Naive thymus-derived CD8-positive, alpha-beta T cell (primary cell): Measurements from ENCODE around the gene PKNOX2. TPM values are rescaled to one million over a fixed set of nuclear protein-coding genes. Genes with fewer than 3 reads are reported as not detected.

Experiments used
- ATAC-seq, 2 donors: fragments of 150-1000 bp; cut with Tn5 transposase in 1 of 2; sonication (Bioruptor Pico), chemical (Tn5 transposase) in 1 of 2; 1 replicate in 1 of 2; 2 replicates in 1 of 2; pipeline ENCODE4 v1.10.0; 2021; ENCODE audit warnings: mild to moderate bottlenecking in 2 of 2, moderate library complexity in 2 of 2
- POLR2A ChIA-PET: fragments of 350-600 bp; sonication (Branson Sonifier 250); formaldehyde crosslinking; loops from one replicate; lab custom pipeline; 2021; ENCODE audit warnings: antibody characterized with exemption; lab: Charles Lee
- DNase-seq, 10 donors: peaks; one replicate each; pipeline versions ENCODE4 v3.0.0 to v3.0.0-alpha.2; 2020 to 2022
- H3K27ac Mint-ChIP-seq, 10 donors: one replicate each; pipeline ENCODE4 v1.8.0; 2020 to 2022; ENCODE audit warnings: mild to moderate bottlenecking in 10 of 10, mixed read lengths in 10 of 10, moderate library complexity in 4 of 10, inconsistent platforms in 1 of 10
- H3K27me3 Mint-ChIP-seq, 5 donors: one replicate each; pipeline ENCODE4 v1.8.0; 2021 to 2022; ENCODE audit warnings: mixed read lengths in 5 of 5
- H3K36me3 Mint-ChIP-seq, 3 donors: one replicate each; pipeline ENCODE4 v1.8.0; 2020 to 2022; ENCODE audit warnings: mixed read lengths in 3 of 3, mild to moderate bottlenecking in 2 of 3, inconsistent platforms in 1 of 3
- H3K4me1 Mint-ChIP-seq, 4 donors: one replicate each; pipeline ENCODE4 v1.8.0; 2021 to 2022; ENCODE audit warnings: mixed read lengths in 4 of 4
- H3K4me3 Mint-ChIP-seq, 10 donors: one replicate each; pipeline ENCODE4 v1.8.0; 2020 to 2022; ENCODE audit warnings: mild to moderate bottlenecking in 10 of 10, mixed read lengths in 10 of 10, moderate library complexity in 6 of 10, inconsistent platforms in 1 of 10
- H3K9me3 Mint-ChIP-seq, 9 donors: one replicate each; pipeline ENCODE4 v1.8.0; 2020 to 2022; ENCODE audit warnings: mixed read lengths in 9 of 9, mild to moderate bottlenecking in 3 of 9, inconsistent platforms in 1 of 9, moderate library complexity in 1 of 9
- polyA plus RNA-seq, 3 donors: library from polyadenylated mRNA; unstranded; fragments of 300-500 nt; fragmentation: Illumina TruSeq; gene quantifications; one replicate each; pipeline ENCODE4 v1.2.3, GENCODE V29; 2021
- total RNA-seq, 8 experiments: library from RNA in 2 of 8; stranded (reverse) in 2 of 8; gene quantifications; one replicate each; pipeline ENCODE4 v1.2.3 and lab custom pipeline; 2021 to 2026

Gene PKNOX2
- total and polyA plus RNA-seq, 5 experiments from 2014 or later: not detected

DNA sequence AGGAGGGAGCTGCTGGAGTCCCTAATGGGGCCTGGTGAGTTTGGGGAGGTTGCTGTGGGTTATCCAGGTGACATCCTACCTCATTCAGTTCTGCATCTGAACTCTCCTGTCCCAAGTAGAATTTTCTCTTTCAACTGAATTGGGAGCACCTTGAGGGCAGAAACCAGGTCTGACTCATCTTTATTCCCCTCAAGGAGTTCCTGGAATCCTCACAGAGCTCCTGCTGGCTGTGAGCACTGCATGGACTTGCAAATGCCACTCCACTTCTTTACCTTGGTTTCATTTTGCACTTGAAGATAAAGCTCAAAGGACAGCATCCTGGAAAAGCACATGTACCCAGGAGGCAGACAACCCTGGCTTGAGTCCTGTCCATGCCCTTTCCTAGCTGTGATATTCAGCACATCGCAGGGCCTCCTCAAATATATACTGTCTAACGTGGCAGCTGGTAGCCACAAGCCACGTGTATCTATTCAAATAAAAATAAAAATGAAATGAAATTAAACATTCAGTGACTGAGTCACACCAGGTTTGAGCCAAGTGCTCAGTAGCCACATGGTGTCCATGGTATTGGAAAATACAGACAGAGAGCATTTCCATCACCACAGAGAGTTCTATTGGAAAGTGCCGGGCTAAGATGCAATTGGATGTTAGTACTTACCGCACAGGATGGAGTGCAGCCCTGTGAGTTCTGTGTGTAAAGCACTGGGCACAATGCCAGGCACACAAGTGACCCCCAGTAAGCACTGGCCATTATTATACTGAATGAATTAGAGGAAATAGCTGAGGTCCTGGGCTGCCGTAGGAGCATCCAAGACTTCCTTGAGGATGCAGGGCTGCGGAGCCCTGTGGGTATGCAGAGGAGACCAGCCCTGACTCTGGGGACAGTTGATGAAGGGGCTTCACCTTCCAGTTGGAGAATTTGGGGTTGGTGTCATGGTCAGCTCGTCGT lies 149.0 kb downstream of the PKNOX2 start:
- H3K4me3 Mint-ChIP-seq: no peak overlapping the region
- DNase-seq (no peak), ATAC-seq (no peak)
- no peaks in the 10 kb centered on the region for H3K36me3 Mint-ChIP-seq
- peaks cover 5 to 31% (median 20%) of the 10 kb centered on the region in 5 donors for H3K27me3 Mint-ChIP-seq
- H3K4me1 Mint-ChIP-seq: no peaks in the 10 kb centered on the region
- no peak overlapping the region for H3K27ac Mint-ChIP-seq
- peaks cover 0 to 3% (median 0%) of the 10 kb centered on the region in 9 donors for H3K9me3 Mint-ChIP-seq
- POLR2A ChIA-PET: no interaction called here

DNA sequence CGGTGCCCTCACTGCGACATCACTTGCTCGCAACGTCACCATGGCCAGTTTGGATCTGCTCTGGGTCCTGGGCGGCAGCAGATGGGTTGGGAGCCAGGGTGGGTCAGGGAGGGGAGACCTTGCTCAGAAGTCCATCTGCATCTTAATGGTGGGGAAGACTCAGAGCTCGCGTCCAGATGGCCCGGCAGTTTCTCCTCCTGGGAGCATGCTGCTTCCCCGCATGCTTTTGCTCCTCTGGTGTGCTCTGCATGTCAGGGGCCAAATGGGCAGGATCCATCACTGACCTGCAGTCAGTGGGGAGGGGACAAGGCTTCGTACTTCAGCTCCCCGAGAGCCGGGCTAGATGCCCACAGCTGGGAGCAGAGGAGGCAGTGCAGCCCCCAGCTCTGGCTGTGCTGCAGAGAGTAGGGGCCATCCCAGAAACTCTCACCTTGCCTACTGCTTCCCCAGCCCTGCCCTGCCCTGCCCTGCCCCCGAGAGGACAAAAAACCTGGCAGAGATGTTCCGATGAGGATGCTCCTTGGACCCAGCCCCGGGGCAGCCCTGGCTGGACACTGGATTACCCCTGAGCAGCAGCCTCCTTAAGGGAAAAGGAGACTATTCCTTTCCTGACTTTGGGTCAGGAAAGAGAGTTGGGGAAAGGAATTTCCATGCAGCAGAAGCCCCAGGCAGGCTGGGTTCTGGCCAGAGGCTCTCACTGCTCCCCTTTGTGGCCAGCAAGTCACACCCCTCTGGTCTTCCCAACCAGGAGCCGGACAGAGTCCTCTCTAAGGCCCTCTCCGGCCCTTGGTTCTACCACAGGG lies 149.9 kb downstream of the PKNOX2 start:
- peaks cover 5 to 26% (median 17%) of the 10 kb centered on the region in 5 donors for H3K27me3 Mint-ChIP-seq
- ATAC-seq (no peak), DNase-seq (no peak)
- peaks cover 0 to 3% (median 0%) of the 10 kb centered on the region in 9 donors for H3K9me3 Mint-ChIP-seq
- no peaks in the 10 kb centered on the region for H3K4me1 Mint-ChIP-seq
- H3K27ac Mint-ChIP-seq: no peak overlapping the region
- H3K4me3 Mint-ChIP-seq: no peak overlapping the region
- no peaks in the 10 kb centered on the region for H3K36me3 Mint-ChIP-seq
- POLR2A ChIA-PET: no interaction called here

DNA sequence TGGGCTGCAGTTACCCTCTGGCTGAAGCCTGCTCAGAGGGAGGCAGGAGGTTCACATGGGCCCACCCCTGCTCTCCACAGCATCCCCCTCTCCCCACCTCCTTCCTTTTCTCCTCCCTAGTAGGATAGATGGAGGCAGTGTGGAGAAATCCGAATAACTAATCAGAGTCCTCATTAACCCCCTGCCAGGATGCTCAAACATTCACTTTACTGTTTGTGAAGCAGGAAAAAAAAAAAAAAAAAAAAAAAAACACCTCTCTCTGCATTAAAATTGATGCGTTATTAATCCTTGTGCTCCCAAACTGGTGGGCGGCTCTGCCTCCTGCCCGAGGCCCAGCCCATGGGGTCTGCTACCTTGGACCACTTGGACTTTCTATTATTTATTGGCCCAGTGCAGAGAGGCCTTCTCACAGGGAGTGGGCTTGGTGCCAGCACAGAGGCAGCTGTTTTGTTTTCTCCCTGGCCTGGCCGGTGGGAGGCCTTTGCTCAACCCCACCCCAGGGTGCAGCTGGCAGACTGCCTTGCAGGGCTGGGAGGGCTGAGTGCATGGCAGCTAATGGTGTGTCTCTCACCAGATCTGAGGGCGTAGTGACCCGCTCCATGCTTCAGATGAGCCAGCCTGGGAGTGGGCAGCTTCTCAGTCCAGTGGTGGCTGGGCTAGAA lies 150.7 kb downstream of the PKNOX2 start:
- H3K36me3 Mint-ChIP-seq: no peaks in the 10 kb centered on the region
- H3K4me3 Mint-ChIP-seq: no peak overlapping the region
- H3K27me3 Mint-ChIP-seq: peaks cover 4 to 27% (median 19%) of the 10 kb centered on the region in 5 donors
- DNase-seq: no peak
- H3K27ac Mint-ChIP-seq: no peak overlapping the region
- no peak for ATAC-seq
- peaks cover 0 to 3% (median 0%) of the 10 kb centered on the region in 9 donors for H3K9me3 Mint-ChIP-seq
- H3K4me1 Mint-ChIP-seq: no peaks in the 10 kb centered on the region
- POLR2A ChIA-PET: no interaction called here

DNA sequence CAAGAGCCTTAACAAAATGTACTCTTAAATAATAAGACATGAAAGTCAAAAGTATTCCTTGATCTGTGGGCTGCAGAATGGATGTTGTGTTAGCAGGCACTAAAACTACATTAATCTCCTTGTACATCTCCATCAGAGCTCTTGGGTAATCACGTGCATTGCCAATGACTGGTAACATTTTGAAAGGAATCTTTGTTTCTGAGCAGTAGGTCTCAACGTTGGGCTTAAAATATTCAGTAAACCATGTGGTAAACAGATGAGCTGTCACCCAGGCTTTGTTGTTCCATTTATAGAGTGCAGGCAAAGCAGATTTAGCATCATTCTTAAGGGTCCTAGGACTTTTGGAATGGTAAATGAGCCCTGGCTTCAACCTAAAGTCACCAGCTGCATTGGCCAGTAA lies 152.9 kb downstream of the PKNOX2 start:
- Mint-ChIP-seq H3K36me3 (no peaks in the 10 kb centered on the region), H3K4me1 (no peaks in the 10 kb centered on the region), H3K4me3 (no peak overlapping the region), H3K9me3 (peaks cover 0 to 3% (median 0%) of the 10 kb centered on the region in 9 donors), H3K27me3 (peaks cover 7 to 23% (median 20%) of the 10 kb centered on the region in 5 donors), H3K27ac (no peak overlapping the region)
- DNase-seq: no peak
- no peak for ATAC-seq
- POLR2A ChIA-PET: no interaction called here

DNA sequence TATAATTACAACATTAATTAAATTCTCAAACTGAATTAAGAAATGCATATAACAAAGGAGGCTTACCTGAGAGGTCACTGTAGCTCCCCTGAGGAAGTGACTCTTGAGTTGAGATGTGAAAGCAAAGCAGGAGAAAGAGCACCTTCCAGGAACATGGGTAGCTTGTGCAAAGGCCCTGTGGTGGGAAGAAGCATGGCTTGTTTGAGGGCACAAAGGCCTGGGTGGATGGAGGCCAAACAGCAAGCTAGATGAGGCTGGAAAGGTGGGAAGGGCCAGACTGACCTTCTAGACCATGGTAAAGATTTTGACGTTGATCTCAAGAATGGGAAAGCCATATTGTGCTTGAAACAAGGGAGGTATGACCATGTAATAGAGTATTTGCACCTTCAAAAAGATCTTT lies 155.1 kb downstream of the PKNOX2 start:
- Mint-ChIP-seq H3K27ac (no peak overlapping the region), H3K9me3 (peaks cover 0 to 3% (median 0%) of the 10 kb centered on the region in 9 donors), H3K27me3 (peaks cover 12 to 27% (median 20%) of the 10 kb centered on the region in 5 donors), H3K36me3 (no peaks in the 10 kb centered on the region), H3K4me3 (no peak overlapping the region), H3K4me1 (no peaks in the 10 kb centered on the region)
- no peak for DNase-seq
- ATAC-seq: no peak
- POLR2A ChIA-PET: no interaction called here

DNA sequence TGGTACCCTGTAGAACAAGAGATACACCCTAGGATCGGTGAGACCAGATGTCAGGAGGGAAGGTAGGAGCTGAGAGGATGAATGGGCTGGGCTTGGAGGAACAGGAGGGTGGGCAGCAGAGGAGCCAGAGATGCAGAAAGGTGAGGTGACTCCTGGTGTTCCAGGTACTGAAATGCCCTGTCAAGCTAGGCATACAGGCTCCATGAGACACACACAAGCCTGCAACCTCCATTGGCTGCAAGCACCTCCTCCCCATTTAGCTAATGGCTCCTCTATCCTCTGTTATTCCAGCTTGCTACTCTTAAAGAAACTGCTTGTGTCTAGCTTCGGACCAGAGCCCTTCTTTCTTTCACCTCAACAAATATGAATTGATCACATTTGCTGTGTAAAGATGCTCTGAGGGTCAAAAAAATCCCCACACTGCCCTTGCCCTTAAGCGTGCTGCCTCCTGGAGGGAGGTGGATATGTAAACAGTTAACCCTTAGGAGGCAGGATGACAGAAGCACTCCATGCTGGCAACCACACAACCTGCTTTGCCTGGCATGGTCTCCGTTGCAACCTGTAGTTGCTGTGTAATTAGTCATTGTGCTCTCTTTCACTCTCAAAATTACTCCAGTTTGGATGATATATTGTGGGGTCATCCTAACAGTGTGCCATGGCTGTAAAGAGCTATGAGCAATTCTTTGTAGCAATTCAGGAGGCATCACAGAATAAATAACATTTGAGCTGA lies 156.0 kb downstream of the PKNOX2 start:
- no peaks in the 10 kb centered on the region for H3K4me1 Mint-ChIP-seq
- DNase-seq (no peak), ATAC-seq (no peak)
- no peaks in the 10 kb centered on the region for H3K36me3 Mint-ChIP-seq
- peaks cover 14 to 30% (median 20%) of the 10 kb centered on the region in 5 donors for H3K27me3 Mint-ChIP-seq
- H3K9me3 Mint-ChIP-seq: peaks cover 0 to 3% (median 0%) of the 10 kb centered on the region in 9 donors
- POLR2A ChIA-PET: no interaction called here
- H3K27ac Mint-ChIP-seq: no peak overlapping the region
- no peak overlapping the region for H3K4me3 Mint-ChIP-seq

DNA sequence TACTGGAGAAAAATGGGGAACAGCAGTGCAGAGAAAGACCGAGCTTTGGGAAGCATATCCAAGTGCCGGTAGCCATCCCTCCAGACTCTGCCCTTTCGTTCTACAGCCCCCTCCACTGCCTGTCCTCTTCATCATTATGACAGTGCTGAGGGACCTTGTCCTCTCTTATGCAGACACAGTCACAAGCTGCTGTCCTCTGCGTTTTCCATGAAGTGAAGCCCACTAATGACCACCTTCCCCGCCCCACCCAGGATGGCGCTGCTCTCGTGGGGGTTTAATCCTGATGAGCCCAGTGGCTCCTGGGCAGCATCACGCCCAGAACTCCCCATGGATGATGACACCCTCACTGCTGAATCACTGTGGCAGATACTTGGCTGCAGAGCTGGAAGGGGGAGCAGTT lies 157.7 kb downstream of the PKNOX2 start:
- no peak for ATAC-seq
- Mint-ChIP-seq H3K9me3 (peaks cover 0 to 3% (median 0%) of the 10 kb centered on the region in 9 donors), H3K27me3 (peaks cover 19 to 47% (median 26%) of the 10 kb centered on the region in 5 donors), H3K27ac (peak overlapping the region in 1 of 10 donors; percentile 55), H3K36me3 (no peaks in the 10 kb centered on the region), H3K4me3 (no peak overlapping the region), H3K4me1 (no peaks in the 10 kb centered on the region)
- POLR2A ChIA-PET: no interaction called here
- DNase-seq: no peak

DNA sequence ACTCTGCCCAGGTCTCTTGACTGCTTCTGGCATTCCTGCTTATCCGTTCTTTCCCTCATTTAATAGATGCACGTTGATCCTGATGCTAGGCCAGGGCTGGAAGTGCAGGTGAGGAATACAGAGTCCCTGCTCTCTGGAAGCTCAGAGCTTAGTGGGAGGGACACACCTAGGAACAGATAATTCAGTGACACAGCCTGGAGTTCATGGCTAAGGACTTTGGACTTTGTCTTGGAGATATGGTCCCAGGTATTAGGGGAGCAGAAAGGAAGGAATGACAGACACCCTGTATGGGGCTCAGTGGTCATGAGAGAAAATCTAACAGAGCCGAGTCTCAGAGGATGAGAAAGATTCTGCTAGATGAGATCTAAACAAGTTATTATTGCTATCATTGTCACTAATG lies 160.6 kb downstream of the PKNOX2 start:
- ATAC-seq (no peak), DNase-seq (no peak)
- H3K36me3 Mint-ChIP-seq: no peaks in the 10 kb centered on the region
- no peaks in the 10 kb centered on the region for H3K9me3 Mint-ChIP-seq
- H3K4me3 Mint-ChIP-seq: no peak overlapping the region
- no peak overlapping the region for H3K27ac Mint-ChIP-seq
- POLR2A ChIA-PET: no interaction called here
- H3K4me1 Mint-ChIP-seq: peaks cover 0 to 7% (median 5%) of the 10 kb centered on the region in 4 donors
- H3K27me3 Mint-ChIP-seq: peaks cover 22 to 59% (median 38%) of the 10 kb centered on the region in 5 donors

DNA sequence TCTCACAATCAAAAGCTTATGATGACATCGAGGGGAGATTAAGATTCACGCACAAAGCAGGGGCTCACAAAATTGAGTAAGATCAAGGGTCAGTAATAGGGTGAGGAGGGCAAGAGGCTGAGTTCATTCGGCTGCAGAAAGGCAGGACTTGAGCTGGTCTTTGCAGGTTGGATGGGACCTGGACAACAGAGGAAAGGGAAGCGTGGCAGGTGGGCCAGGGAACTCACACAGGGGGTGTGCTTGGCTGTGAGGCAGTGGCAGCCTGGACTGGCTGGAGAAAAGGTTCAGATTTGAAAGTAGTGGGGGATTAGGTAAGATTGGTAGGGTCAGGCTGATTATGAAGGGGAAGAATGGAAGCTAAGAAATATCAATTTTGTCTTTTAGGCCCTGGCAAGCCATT lies 161.6 kb downstream of the PKNOX2 start:
- no peak for DNase-seq
- POLR2A ChIA-PET: no interaction called here
- peaks cover 0 to 7% (median 5%) of the 10 kb centered on the region in 4 donors for H3K4me1 Mint-ChIP-seq

DNA sequence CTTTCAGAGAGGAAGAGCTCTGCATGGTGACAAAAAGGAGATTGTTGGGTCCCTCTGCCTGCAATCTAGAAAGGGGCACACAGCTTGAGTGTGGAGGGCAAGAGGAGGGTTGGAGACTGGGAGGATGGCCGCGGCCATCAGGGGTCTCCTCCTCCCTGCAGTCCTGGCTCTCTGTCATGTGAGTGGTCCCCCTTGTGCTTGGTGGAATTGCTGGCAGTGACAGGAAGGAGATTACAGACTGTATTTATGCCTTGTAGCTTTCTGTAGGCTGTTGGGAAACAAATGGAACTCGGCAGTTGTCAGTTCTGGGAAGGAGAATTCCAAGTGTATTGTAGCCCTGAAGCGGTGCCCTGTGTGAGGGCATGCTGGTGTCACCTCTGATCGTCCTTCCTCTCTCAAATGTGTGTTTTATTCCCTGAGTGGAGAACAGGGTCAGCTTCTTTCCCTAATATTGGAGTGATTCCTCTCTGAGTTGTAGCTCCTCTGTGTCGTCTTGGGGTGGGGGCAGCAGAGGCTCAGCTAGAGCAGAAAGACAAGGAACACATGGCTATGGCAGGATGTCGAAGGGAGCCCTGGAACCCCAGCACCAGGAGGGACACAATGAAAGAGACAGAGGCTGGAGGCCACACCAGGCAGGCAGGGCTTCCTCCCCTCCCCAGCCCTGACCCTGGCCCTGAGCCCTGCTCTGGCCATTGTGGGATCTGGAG lies 163.1 kb downstream of the PKNOX2 start:
- Mint-ChIP-seq H3K9me3 (no peaks in the 10 kb centered on the region), H3K4me1 (peaks cover 0 to 7% (median 5%) of the 10 kb centered on the region in 4 donors), H3K27me3 (peaks cover 20 to 63% (median 28%) of the 10 kb centered on the region in 5 donors), H3K36me3 (no peaks in the 10 kb centered on the region), H3K27ac (no peak overlapping the region), H3K4me3 (no peak overlapping the region)
- DNase-seq (no peak), ATAC-seq (no peak)
- POLR2A ChIA-PET: no interaction called here

More for the DNA sequence above, 161.6 kb downstream of the PKNOX2 start:
- Mint-ChIP-seq H3K27ac (no peak overlapping the region), H3K27me3 (peaks cover 22 to 63% (median 36%) of the 10 kb centered on the region in 5 donors), H3K9me3 (no peaks in the 10 kb centered on the region), H3K4me3 (no peak overlapping the region), H3K36me3 (no peaks in the 10 kb centered on the region)
- no peak for ATAC-seq

DNA sequence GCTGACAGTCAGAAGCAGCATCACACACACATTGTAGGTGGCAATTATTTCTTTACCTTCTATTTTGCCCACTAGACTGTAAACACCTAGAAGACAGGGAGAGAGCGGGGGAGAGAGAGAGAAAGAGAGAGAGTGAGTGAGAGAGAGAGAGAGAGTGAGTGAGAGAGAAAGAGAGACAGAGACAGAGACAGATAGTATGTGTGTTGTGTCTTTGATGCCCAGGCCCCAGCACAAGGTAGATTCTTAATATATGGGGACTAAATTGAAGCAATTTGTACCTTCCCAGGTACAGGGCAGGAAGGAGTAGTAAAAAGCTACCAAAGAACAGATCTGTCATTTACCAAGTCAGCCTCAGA lies 163.7 kb downstream of the PKNOX2 start:
- DNase-seq: no peak
- no peaks in the 10 kb centered on the region for H3K36me3 Mint-ChIP-seq
- POLR2A ChIA-PET: no interaction called here
- no peak for ATAC-seq
- H3K4me1 Mint-ChIP-seq: peaks cover 0 to 7% (median 5%) of the 10 kb centered on the region in 4 donors
- no peak overlapping the region for H3K4me3 Mint-ChIP-seq
- no peaks in the 10 kb centered on the region for H3K9me3 Mint-ChIP-seq
- peaks cover 18 to 63% (median 27%) of the 10 kb centered on the region in 5 donors for H3K27me3 Mint-ChIP-seq
- H3K27ac Mint-ChIP-seq: no peak overlapping the region
